Caki2 (cell line): ENCODE data around the gene SIGLEC10. TPM values are rescaled to one million over a fixed set of nuclear protein-coding genes. Genes with fewer than 3 reads are reported as not detected.
"Not testable (repeated sequence)": the region's sequence is repeated elsewhere in the genome, so short reads cannot be mapped to it uniquely, and the experiment has no call there.

Experiments
- DNase-seq: peaks from one replicate; pipeline ENCODE4 v3.0.0-alpha.2; 2015; ENCODE audit warnings: low read depth
- in situ Hi-C: cut with HindIII; loops from 2 replicates; pipeline ENCODE4 v1.10.0; 2016; ENCODE audit warnings: low sequenced_read_pairs, low pct_unique_long_range_greater_than_20kb, mixed read lengths
- total RNA-seq: library from RNA; depleted of rRNA; stranded (reverse); fragments of >200 nt; shearing (Covaris generic); gene quantifications from 2 replicates; pipeline ENCODE4 v1.2.3, GENCODE V29; 2014; ENCODE audit warnings: low replicate concordance

The SIGLEC10 gene
- total RNA-seq, 1 experiment from 2014 or later: not detected

DNA sequence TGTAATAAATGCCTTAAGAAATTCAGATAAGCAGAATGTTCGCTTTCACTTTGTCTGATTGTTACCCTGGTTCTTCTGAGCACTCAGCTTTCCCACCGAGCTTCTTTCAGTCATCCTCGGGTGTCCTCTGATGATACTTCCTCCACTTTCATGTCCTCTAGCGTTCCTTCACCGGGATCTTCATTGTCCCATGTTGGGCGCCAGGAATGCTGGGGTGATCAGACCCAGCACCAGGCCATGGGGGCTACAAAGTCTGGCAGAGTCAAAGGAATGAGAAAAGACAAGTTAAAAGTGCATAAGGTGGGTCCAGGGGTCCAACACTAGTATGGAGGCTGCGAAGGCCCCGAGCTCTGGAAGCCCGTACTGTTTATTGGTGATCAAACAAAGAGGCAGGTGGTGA is 15.3 kb downstream of the SIGLEC10 start:
- no peak for DNase-seq
- in situ Hi-C loops: no loop called here

DNA sequence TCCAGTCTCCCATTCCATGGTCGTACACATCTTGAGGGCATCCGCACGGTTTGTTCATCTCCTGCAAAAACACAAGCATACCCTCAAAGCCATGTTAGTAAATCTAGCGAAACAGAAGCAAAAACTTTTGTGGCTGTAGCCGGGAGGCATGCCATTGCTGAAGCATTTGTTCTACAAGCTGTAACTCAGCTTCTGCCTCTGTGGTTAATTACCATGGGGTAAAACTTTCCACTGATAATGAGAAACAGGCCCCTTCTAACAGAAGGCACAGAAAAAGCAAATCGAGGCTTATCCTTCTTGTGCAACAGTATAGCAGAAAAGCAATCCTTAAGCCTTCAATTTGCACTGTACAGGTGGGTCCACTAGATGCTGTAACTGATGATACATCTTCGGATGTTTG is 17.5 kb downstream of the SIGLEC10 start:
- in situ Hi-C loops, DNase-seq: not testable (repeated sequence)

DNA sequence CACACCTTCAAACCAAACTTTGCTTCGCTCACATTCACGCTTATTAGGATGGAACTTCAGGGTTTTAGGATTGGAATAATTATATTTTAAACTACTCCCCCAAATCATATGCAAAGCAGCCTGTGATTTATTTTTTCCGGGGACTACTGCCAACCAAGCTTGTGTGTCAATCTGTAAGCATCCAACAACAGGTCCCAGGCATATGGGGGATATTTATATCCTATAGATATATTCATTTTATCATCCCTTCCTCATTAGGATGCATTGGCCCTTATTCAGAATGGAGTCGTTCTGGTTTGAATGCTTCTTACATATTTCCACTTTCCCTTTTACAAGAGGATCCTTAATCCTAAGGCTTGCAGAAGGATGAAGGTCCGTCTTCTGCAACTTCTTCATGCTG is 18.2 kb downstream of the SIGLEC10 start:
- in situ Hi-C loops: no loop called here
- DNase-seq: no peak

- in situ Hi-C loops: no loop called here
- peak; percentile 37 for DNase-seq
Measured at GRCh38 chr19:51398096-51398704, 19.2 kb downstream of the SIGLEC10 start.

DNA sequence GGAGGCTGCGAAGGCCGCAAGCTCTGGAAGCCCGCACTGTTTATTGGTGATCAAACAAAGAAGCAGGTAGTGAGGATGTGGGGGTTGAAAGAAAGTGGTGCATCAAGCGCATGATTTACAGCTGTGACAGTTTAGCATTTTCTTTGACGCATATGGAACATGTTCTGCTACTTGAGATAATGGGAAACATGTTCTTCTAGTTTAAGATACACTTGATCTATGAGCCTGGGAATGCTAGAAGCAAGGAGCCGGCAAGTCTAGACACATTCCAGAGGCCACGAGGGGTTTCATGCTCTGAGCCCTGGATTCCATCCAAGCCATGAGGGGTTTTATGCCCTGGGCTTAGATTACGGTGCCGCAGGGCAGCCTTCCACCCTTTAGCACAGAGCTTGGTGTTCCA is 20.0 kb downstream of the SIGLEC10 start:
- in situ Hi-C loops, DNase-seq: not testable (repeated sequence)

DNA sequence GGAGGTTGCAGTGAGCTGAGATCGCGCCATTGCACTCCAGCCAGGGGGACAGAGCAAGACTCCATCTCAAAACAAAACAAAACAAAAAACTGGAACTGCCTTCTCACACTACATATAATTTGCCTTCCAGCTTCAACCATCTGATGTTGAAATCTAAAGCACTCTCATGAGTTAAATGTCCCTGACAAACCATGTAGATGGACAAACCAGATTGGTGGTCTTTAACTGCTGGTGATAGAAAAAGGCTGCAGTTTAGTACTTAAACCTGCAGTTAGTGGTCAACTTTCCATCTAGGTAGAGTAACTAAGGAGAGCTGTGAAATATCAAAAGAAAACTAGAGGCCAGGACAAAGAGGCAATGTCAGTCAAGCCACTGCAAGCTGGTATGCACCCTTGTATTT is 21.3 kb downstream of the SIGLEC10 start:
- in situ Hi-C loops: no loop called here
- DNase-seq: no peak

DNA sequence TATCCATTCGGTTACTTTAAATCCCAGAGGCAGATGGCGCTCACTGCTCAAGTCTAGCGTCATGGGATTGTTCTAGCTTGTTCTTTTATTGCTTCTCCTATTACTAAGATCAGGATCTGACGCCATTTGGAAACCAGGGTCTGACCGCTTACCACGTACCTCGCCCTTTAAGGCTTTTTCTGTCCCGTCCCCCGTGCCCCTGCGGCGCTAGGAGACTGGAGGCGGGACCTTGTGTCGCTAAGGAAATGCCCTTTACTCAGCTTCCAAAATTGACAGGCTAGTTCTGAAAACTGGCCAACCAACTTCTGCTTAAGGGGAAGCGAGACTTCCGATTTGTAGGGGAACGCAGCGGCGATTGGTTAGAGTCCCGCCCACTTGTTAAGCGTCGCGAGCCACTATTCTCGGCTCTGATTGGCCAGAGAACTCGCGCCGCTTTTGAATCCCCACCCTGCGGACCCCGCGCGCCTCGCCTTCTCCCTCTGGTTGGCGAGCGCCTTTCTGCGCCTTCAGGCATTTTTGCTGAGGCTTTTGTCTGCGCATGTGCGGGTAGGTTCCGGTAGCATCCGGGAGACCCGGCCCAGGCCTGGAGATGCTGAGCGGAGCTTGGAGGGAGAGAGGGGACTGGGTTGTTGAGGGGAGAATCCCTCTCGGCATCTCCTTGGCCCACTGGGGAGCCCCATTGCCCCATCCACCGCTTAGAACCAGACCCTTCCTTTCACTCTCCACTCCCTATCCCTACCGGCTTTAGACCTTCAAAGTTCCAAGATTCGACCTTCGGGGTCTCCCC is 23.2 kb downstream of the SIGLEC10 start:
- in situ Hi-C loops: no loop called here
- DNase-seq: peak; percentile 100

- no peak for DNase-seq
- in situ Hi-C loops: no loop called here
Measured at GRCh38 chr19:51392701-51393100, 24.7 kb downstream of the SIGLEC10 start.

DNA sequence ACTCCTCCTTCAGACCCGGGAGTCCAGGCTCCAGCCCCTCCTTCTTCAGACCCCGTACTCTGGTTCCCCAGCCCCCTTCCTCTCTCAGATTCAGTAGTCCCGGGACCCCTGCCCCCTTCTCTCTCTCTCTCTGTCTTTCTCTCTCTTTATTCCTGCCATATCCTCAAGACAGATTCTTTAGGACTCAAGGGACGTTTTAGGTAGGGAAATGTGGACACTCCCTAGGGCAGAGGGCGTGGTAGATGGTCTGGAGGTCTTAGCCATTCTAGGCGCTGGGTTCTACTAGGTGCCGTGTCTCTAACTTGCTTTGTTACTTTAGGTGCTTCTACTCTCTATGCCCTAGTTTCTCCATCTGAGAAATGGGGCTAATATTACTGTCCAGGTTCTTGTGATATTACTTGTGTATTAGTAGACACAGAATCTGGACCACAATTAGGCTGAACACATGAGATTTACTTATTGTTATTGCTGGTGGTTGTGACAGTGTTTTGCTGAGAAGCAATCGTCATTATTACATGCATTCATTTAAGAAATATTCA is 26.3 kb downstream of the SIGLEC10 start:
- in situ Hi-C loops: no loop called here
- DNase-seq: no peak

GRCh38 chr19:51389143-51389542 is 28.3 kb downstream of the SIGLEC10 start:
- DNase-seq: no peak
- in situ Hi-C loops: no loop called here

- in situ Hi-C loops: no loop called here
- DNase-seq: no peak
Measured at GRCh38 chr19:51387924-51388389, 29.5 kb downstream of the SIGLEC10 start, which contains the start of gene LIM2. Gene LIM2, minus strand, starts transcription at chr19:51387974. Its CDS starts 531 bp downstream, at chr19:51387443.

DNA sequence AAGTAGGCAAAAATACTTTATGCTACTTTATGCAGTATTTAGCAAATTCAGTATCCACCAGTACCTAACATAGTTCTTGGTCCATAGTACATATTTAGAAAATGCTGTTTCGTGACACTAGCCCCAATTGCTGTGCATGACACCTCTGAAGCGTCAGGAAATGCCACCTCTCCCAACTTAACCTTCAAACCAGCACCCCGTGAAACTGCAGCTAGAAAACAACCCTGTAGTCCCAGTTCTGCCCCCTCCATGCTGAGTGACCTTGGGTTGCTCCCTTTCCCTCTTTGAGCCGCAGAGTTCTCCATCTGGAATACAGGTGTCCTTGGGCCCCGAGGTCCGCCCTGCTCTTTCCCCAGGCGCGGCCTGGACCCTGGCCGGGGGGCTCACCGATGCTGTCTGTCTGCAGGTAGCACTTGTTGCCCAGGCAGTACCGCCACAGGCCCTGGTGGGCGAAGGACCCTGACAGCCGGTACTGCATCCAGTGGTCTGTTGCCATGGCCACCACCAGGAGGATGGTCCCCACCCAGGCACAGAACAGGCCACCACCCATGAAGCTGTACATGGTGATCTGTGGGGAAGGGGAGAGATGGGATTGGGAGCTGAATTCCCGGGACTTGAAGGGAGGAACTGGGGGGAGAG is 30.4 kb downstream of the SIGLEC10 start:
- in situ Hi-C loops: no loop called here
- no peak for DNase-seq

GRCh38 chr19:51382004-51382403 is 35.4 kb downstream of the SIGLEC10 start:
- in situ Hi-C loops: no loop called here
- no peak for DNase-seq

GRCh38 chr19:51380379-51380778 is 37.1 kb downstream of the SIGLEC10 start:
- DNase-seq: no peak
- in situ Hi-C loops: no loop called here

GRCh38 chr19:51377422-51377821 is 40.0 kb downstream of the SIGLEC10 start:
- in situ Hi-C loops: no loop called here
- DNase-seq: no peak

DNA sequence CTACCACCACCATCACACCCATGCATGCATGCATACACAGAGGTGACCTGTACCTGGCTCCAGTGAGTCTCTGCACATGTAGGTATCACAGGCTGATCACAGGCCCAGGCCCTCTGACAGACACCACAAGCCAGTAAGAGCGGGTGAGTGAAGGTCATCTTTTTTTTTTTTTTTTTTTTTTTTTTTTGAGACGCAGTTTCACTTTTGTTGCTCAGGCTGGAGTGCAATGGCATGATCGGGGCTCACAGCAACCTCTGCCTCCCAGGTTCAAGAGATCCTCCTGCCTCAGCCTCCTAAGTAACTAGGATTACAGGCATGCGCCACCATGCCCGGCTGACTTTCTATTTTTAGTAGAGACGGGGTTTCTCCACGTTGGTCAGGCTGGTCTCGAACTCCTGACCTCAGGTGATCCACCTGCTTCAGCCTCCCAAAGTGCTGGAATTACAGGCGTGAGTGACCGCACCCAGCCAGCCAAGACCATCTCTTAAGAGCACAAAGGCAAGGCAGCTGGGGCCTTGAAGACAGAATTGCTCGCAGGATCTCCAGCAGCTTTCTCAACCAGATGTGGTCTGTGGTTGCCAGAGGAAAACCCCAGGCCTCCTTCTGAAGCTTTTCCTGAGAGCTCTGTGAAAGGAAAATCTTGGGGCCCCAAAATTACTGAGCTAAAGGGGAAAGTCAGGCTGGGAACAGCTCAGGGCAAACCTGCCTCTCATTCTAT is 41.8 kb downstream of the SIGLEC10 start:
- DNase-seq: no peak

DNA sequence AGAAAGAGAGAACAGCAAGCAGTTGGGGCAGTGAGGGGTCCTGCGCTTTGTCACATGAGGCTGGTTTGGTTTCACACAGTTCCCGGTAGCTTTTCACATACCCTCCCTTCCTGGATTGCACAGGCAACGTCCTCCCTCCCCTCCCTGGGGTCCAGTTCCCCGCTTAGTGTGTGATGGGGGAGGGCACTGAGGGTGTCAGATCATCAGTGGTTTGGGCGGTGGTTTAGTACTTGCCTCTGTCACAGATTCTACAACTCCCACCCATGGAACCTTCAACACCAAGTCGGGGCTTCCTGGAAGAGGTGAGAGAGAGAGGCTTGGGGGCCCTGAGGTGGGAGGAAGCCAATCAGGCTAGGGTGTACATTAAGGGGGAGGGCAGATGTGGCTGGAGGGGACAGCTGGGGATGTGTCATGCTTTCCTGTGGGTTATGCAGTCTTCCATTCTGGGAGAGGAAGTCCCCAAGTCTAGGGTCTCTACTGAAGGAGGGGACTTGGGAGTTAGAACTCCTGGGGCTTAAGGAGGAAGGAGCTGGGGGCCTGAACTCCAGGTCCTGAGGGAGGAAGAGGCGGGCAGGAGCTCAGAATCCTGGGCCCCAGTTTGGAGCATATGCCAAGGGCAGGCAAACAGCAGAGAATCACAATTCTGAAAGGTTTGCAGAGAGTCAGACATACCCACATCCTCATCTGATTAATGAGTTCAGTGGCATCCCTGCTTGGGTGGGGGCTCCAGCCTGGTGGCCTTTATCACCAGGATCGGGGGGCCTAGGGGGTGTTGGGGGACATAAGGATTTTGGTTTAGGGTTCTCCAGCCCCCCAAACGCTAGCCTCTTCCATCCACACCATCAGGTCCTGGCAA is 44.6 kb downstream of the SIGLEC10 start, which contains the start of gene NKG7:
Gene NKG7 (minus strand): TSS at position 6 of the 856 bp plus-strand sequence. CDS start 119 bp downstream, outside the sequence.
- DNase-seq: no peak
- in situ Hi-C loops: no loop called here

More for the DNA sequence above, 41.8 kb downstream of the SIGLEC10 start:
- in situ Hi-C loops: no loop called here
